NCI-H82 (cell line): Measurements from ENCODE around the gene DLG1.
"Not testable (repeated sequence)": the region's sequence is repeated elsewhere in the genome, so short reads cannot be mapped to it uniquely, and the experiment has no call there.

Experiments used
- DNase-seq: peaks from one replicate; lab custom pipeline; 2025; lab: John Stamatoyannopoulos, UW

DLG1 gene

GRCh38 chr3:197209366-197210260 is 88.8 kb downstream of the DLG1 start:
- DNase-seq: peak; percentile 23

DNA sequence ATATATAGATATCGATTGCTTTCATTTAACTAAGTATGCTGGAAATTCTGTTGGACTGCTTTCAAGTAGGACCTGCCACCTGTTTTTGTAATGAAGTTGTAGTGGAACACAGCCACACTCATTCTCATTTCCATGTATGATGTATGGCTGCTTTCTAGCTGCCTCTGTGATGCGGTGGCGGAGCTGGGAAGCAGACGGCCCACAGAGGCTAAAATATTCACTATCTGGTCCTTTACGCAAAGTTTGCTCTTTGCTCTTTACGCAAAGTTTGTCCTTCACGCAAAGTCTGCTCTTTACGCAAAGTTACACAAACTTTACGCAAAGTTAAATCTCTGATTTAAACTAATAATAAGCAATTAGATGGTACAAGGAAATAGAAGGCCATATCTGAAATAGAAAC is 91.5 kb downstream of the DLG1 start:
- DNase-seq: no peak

GRCh38 chr3:197205675-197206074 is 92.7 kb downstream of the DLG1 start:
- no peak for DNase-seq

DNA sequence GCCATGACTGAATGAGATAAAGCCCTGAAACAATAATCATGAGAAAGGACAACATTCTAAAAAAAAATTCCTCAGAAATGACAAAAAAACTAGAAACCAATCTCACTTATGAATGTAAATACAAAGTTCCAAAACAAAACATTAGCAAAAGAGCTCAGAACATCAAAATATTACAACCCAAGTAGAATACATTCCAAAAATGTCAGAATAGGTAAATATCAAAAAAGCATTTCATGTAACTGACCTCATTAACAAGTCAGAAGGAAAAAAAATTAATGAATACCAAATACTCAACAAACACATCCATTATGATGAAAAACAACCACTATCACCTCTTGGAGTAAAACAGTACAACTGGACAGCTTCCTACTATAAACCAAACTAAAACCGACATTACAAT is 93.1 kb downstream of the DLG1 start:
- DNase-seq: no peak

DNA sequence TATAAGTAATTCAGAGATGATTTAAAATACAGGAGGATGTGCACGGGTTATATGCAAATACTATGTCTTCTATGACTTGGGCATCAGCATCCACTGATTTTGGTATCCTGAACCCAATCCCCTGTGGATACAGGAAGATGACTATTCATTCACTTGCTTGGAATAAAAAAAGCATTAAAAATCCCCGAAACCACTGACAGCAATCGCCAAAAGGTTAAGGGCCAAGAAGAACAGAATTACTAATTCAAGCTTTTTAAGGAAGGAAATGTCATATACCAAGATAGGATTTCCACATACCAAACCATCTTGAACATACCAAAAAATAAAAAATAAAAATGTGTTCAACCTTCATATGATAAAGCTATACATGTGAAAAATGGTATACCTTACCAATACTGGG is 93.7 kb downstream of the DLG1 start:
- DNase-seq: no peak

DNA sequence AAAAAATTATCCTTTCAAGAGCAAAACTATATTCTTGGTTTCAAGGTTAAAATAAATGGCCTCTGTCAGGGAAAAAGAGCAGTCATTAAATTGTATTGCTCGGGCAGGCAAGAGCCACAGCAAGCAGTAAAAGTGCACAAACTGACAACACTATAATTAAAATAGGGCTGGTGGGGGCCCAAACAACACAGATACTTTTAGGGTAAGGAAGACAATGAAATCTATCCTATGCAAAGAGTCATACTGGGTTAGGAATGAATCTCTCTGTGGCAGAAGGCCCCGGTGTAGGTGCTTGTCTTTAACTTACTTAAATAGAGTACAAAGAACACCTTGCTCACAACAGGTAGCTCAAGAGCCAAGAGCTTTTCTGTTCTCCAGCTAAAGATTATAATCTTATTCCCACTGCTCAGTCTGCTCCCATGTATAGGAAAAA is 94.7 kb downstream of the DLG1 start:
- no peak for DNase-seq

- no peak for DNase-seq
Measured at GRCh38 chr3:197202694-197203093, 95.7 kb downstream of the DLG1 start.

DNA sequence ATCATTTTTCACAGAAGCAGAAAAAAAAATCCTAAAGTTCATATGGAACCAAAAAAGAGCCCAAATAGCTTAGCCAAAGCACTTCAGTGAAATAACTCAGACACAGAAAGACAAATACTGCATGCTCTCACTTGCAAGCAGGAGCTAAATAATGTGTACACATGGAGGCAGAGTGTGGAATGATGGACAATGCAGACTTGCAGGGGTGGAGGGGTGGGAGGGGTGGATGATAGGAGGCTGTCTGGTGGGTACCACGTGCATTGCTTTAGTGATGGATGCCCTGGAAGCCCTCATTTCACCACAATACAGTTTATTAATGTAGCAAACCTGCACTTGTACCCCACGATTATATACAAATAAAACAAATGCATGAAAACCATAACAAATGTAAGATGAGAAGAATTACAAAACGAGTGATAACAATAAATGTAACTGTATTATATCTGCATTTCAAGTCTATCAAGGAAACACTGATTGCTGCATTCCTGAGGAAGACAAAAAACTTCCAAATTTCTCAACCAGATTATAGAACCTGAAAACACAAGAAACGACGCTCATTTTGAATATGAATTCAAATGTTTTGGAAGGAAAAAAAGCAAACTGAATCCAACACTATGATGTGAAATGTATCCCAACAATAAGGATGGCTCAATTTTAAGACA is 96.5 kb downstream of the DLG1 start:
- DNase-seq: no peak

GRCh38 chr3:197200856-197201255 is 97.6 kb downstream of the DLG1 start:
- DNase-seq: not testable (repeated sequence)

DNA sequence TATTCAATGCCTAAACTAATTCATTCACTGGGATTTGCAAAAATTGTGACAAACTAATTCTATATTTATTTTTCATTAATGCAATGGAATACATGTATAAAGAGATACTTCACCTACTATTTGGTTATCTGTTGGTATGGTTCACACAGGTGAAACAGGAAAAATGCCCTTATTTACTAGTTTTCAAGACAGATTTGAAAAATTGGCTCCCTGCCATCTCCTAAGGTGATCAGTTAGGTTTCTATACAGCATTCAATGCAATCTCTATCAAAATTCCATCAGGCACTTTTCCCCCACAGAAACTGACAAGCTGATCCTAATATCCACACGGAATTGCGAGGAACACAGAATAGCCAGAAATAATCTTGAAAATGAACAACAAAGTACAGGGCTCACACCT is 101.1 kb downstream of the DLG1 start:
- no peak for DNase-seq

DNA sequence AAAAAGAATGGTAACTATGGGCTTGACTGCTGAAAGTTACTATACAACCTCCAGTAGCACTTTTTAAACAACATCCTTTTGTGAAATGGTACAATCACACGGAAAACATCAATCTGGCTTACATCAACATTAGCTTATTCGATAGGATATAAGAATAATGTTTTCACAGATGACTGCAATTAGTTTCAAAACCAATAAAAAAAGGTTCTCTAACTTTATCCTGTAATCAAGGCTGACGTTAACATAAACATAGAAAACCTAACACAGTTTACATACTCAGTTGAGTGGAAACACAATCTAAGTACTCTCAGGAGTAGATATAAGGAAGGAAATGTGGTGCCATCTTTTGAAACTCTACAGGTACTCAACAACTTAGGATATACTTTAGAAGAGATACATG is 102.2 kb downstream of the DLG1 start:
- DNase-seq: no peak

DNA sequence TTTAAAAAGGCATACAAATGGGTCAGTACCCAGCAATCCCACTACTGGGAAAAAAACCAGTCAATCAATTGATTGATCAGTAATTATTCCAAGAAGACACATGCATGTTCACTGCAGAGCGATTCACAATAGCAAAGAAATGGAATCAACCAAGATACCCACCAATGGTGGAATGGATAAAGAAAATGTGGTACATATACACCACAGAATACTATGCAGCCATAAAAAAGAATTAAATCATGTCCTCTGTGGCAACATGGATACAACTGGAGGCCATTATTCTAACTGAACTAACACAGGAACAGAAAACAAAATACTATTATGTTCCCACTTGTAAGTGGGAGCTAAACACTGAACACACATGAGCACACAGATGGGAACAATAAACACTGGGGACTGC is 103.1 kb downstream of the DLG1 start:
- no peak for DNase-seq

- DNase-seq: not testable (repeated sequence)
Measured at GRCh38 chr3:197193759-197194158, 104.7 kb downstream of the DLG1 start.

DNA sequence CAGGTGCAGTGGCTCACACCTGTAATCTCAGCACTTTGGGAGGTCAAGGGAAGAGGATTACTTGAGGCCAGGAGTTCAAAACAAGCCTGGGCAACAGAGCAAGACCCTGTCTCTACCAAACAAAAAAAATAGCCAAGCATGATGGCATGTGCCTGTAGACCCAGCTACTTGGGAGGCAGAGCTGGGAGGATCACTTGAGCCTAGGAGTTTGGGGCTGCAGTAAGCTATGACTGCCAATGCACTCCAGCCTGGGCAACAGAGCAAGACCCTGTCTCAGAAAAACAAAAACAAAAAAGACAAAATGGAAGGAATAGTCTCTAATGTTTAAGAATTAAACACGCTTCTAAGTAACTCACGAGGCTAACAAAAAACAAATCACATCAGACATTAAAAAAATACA is 106.5 kb downstream of the DLG1 start:
- peak; percentile 54 for DNase-seq

DNA sequence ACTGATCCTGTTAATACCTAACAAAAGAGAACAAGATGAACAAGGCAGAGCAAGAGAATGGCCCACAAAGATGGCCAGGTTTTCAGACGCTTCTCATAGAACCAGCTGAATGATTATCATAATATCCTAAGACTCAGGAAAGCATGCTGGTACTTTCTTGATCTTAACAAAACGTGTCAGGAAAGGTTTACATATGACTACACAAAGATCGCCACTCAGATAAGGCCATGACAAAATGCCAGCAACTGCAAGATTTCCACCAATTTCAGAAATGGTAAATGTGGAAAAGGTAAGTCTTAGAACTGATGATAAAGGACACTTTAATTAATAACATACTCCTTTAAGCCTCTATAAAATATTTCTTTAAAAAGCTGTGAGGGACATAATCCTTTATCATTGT is 108.8 kb downstream of the DLG1 start:
- peak; percentile 54 for DNase-seq

DNA sequence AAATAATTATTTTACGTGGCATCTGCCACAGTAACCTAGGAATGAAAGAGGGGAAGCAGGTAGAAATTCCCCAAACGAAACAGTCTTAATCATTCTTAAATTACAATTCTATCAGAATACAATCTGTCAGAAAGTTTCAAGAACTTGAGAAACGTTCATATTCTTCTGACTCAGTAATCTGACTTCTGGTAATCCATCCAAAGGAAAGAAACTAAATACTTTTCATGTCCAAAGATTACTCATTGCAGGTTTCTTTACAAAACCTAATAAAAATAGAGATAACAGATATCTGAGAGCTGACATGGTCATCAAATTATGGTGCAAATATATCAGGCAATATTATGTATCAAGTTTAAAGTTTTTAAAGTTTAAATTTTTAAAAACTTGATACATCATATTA is 109.4 kb downstream of the DLG1 start:
- DNase-seq: no peak

DNA sequence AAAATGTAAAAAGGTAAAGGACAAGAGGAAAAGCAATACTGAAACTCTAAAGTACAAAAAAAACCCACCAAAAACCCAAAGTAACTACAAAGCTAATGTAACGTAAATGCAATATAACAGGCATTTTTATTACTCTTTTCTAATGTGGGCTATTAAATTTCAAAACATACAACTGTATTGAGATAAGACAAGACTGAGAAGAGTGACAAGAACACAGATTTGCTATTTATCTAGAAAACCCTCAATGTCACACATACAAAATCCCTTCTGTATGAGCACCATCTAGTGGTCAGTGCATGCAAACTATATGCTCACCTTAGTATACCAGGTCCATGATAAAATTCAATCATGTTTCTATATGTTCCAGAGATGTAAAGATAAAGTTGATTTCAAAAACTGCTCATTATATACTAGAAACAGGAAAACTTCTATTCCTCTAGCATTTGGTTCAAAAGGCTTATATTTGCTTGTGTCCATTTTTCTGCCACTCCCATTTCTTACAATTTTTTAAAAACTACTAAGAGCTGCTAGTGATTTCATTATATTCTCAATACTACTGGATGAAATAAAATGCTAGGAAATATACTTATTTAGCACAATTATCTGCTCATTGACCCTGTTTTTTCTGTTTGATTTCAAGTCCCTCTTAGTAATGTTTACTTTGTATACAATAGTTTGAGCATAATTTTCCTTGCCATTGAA is 111.4 kb downstream of the DLG1 start:
- peak; percentile 89 for DNase-seq

DNA sequence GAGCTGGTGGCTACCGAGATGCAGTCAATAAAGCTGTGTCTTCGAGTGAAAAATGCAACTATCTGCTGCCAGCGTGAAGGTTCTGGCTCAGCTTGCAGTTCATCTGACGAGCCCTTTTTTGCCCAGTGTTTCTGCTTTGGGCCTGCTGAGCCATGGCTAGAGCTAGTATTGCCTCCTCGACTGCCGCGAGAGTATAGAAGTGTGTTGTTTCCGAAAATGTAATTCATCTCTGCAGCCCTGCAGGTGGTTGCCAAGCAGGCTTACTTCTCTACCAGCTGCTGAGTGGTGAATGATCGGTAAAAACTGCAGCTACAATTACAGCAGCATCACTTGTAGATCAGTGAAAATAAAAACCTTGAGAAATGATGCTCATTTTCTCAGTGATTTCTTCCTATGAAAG is 114.8 kb downstream of the DLG1 start:
- DNase-seq: no peak

- DNase-seq: no peak
Measured at GRCh38 chr3:197181741-197182140, 116.7 kb downstream of the DLG1 start.

DNA sequence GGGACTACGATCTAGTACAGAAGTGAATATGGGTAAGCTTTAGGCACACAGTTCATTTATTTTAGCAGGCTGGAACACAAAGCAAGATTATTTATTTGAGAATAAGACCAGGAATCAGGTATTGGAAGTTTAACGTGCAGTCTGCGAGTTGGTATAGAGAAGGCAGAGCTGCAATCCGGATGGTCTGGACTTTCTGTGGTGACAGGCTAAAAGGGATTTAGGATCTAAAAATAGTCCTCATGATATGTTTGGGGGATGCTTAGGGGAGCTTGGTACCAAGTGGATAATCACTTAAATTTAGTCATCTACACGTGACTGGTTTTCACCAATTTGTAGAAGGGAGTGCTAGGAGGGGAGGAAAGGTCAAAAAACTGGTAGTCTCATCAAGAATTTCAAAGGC is 119.4 kb downstream of the DLG1 start:
- peak; percentile 47 for DNase-seq

GRCh38 chr3:197175503-197175902 is 122.9 kb downstream of the DLG1 start:
- DNase-seq: no peak

DNA sequence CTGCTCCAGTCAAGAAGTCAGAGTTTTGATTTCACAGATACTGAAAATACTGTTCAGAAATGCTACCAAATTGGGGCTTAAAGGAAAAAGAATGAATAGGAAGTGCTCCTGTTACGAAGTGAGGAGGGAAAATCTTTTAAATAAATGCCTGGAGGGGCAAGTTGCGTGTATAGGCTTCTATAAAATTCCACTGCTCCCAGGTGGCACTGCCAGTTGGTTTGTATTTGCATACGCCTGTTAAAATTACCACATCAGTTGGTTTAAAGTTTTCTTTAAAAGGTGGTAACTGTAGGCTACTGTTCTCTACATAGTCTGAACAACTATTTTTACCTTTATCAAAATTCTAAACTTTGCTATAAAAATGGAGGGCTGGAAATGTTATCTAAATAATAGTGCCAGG is 123.5 kb downstream of the DLG1 start:
- no peak for DNase-seq

DNA sequence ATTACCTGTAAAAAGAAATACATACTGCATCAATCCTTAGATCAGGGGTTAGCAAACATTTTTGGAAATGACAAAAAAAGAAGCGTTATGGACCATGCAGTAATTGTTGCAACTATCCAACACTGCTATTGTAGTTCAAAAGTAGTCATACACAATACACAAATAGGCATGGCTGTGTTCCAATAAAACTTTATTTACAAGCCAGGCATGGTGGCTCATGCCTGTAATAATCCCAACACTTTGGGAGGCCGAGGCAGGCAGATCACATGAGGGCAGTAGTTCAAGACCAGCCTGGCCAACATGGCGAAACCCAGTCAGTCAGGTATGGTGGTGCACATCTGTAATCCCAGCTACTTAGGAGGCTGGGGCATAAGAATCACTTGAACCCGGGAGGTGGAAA is 124.8 kb downstream of the DLG1 start:
- DNase-seq: no peak
